ENCODE data around the gene COLGALT1.

GRCh38 chr19:17540174-17540573 is 15.3 kb upstream of the COLGALT1 start:
- TF ChIP-seq POLR2A (IDR thresholded peaks at IDR 0.05; ENCODE audit: low read length) (no peak), CTCF (IDR thresholded peaks at IDR 0.05) (no peak), ESRRA (IDR thresholded peaks at IDR 0.05; ENCODE audit: borderline replicate concordance, low read length) (no peak), REST (IDR thresholded peaks at IDR 0.05) (no peak), MYC (IDR thresholded peaks at IDR 0.05; ENCODE audit: borderline replicate concordance, low read length) (no peak), EP300 (IDR thresholded peaks at IDR 0.05) (no peak), SMC3 (IDR thresholded peaks at IDR 0.05) (no peak), PHF8 (IDR thresholded peaks at IDR 0.05; ENCODE audit: borderline replicate concordance, low read depth) (no peak), NPAS2 (CRISPR knock-in tag; IDR thresholded peaks at IDR 0.05; ENCODE audit: borderline replicate concordance) (no peak), KDM5A (IDR thresholded peaks at IDR 0.05) (no peak)
- TF ChIP-seq, protein P1, sequence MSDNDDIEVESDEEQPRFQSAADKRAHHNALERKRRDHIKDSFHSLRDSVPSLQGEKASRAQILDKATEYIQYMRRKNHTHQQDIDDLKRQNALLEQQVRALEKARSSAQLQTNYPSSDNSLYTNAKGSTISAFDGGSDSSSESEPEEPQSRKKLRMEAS (IDR thresholded peaks at IDR 0.05), result no peak
- TF ChIP-seq, protein P2, sequence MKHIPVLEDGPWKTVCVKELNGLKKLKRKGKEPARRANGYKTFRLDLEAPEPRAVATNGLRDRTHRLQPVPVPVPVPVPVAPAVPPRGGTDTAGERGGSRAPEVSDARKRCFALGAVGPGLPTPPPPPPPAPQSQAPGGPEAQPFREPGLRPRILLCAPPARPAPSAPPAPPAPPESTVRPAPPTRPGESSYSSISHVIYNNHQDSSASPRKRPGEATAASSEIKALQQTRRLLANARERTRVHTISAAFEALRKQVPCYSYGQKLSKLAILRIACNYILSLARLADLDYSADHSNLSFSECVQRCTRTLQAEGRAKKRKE (CRISPR knock-in tag; IDR thresholded peaks at IDR 0.05; ENCODE audit: low read depth), result no peak
